ENCODE data around the gene MOB3B.

DNA sequence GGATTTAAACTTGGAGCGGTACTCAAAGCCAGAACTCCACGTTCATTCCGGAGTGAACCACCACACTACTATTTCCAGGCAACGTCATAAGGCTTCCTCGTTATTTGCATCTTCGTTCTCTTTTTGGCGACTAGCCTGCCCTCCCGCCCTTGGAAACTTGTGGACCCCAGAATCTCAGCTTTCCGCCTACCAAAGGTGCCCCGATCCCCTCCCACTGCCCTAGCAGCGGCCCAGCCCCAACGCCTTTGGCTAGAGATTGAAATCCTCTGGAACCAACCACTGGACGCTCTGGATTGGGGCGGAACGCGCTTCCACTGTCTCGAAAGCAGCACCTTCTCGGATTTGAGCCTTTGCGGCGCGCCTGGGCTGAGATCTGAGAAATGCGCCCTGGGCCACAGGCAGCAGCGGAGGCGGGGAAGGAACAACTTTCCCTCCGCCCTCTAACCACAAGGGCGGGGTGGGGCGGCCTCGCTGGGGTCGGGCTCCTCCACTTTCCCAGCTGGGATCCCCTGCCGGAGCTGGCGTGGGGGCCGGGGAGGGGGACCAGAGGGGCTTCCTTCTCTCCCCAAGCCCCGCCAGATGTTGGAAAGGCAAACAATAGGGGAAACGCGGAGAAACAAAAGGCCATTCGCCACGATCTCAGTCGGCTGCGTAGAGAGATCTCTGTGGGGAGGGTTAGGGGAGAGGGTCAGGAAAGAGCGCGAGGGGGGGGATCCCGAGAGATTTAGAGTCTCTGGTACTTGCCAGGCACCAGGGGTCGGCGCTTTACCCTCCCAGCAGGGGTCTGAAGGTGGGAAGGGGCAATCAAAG, 1.3 kb downstream of the MOB3B start:
- TF ChIP-seq, protein P1, sequence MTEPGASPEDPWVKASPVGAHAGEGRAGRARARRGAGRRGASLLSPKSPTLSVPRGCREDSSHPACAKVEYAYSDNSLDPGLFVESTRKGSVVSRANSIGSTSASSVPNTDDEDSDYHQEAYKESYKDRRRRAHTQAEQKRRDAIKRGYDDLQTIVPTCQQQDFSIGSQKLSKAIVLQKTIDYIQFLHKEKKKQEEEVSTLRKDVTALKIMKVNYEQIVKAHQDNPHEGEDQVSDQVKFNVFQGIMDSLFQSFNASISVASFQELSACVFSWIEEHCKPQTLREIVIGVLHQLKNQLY (CRISPR knock-in tag; IDR thresholded peaks at IDR 0.05): no peak
- TF ChIP-seq SMYD3 (CRISPR knock-in tag; IDR thresholded peaks at IDR 0.05) (no peak), EP300 (IDR thresholded peaks at IDR 0.05; ENCODE audit: low read depth in 2 of 2, low read length in 2 of 2) (no peak), EP300 (CRISPR knock-in tag; IDR thresholded peaks at IDR 0.05; ENCODE audit: borderline replicate concordance) (no peak), SPEN (CRISPR knock-in tag; IDR thresholded peaks at IDR 0.05; ENCODE audit: low read depth) (no peak), SIN3A (IDR thresholded peaks at IDR 0.05; ENCODE audit: borderline replicate concordance, low read depth, low read length) (no peak), ADNP (CRISPR knock-in tag; IDR thresholded peaks at IDR 0.05) (no peak), KLF13 (CRISPR knock-in tag; IDR thresholded peaks at IDR 0.05) (no peak), HNRNPK (IDR thresholded peaks at IDR 0.05; ENCODE audit: low read depth, low read length, poor library complexity, severe bottlenecking) (no peak), ZNF563 (CRISPR knock-in tag; IDR thresholded peaks at IDR 0.05) (no peak)
- TF ChIP-seq, protein P2, sequence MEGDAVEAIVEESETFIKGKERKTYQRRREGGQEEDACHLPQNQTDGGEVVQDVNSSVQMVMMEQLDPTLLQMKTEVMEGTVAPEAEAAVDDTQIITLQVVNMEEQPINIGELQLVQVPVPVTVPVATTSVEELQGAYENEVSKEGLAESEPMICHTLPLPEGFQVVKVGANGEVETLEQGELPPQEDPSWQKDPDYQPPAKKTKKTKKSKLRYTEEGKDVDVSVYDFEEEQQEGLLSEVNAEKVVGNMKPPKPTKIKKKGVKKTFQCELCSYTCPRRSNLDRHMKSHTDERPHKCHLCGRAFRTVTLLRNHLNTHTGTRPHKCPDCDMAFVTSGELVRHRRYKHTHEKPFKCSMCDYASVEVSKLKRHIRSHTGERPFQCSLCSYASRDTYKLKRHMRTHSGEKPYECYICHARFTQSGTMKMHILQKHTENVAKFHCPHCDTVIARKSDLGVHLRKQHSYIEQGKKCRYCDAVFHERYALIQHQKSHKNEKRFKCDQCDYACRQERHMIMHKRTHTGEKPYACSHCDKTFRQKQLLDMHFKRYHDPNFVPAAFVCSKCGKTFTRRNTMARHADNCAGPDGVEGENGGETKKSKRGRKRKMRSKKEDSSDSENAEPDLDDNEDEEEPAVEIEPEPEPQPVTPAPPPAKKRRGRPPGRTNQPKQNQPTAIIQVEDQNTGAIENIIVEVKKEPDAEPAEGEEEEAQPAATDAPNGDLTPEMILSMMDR (CRISPR knock-in tag; IDR thresholded peaks at IDR 0.05): no peak

All from HepG2 (cell line).